ENCODE measurements around the gene TTC7B.

DNA sequence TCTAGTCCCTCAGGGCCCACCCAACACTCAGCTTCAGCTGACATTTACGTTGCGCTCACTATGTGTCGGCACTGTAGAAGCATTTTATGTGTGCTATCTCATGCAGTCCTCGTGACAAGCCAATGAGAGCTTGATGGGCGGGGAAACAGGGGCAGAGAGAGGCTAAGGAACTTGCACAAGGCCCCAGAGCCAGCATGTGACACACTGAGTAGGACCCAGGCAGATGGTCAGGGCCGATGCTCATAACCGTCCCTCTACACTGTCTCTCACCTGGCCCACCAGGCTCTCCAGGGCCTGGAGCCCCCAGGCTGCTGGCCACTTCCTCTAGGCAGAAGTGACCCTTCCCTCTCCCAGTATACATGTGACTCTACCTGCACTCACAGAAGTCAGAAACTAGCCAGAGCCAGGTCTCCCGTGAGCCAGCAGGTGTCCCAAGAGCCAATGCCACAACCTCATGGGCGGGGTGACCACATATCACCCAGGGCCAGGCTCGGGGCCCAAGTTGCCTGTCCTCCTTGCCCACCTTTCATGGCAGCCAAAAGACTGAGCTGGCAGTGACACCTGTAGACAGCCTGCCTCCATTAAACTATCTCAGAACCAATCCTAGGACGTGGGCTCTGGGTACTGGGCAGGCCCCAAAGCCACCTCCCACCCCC, 38.3 kb downstream of the TTC7B start:
- no peak for TF ChIP-seq TAF1 (IDR thresholded peaks at IDR 0.05; ENCODE audit: low read depth)
- TF ChIP-seq, protein P1, sequence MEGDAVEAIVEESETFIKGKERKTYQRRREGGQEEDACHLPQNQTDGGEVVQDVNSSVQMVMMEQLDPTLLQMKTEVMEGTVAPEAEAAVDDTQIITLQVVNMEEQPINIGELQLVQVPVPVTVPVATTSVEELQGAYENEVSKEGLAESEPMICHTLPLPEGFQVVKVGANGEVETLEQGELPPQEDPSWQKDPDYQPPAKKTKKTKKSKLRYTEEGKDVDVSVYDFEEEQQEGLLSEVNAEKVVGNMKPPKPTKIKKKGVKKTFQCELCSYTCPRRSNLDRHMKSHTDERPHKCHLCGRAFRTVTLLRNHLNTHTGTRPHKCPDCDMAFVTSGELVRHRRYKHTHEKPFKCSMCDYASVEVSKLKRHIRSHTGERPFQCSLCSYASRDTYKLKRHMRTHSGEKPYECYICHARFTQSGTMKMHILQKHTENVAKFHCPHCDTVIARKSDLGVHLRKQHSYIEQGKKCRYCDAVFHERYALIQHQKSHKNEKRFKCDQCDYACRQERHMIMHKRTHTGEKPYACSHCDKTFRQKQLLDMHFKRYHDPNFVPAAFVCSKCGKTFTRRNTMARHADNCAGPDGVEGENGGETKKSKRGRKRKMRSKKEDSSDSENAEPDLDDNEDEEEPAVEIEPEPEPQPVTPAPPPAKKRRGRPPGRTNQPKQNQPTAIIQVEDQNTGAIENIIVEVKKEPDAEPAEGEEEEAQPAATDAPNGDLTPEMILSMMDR (IDR thresholded peaks at IDR 0.05; ENCODE audit: poor library complexity, severe bottlenecking) = no peak
- no peak for TF ChIP-seq SMC3 (conservative IDR thresholded peaks at IDR 0.05; ENCODE audit: poor library complexity)
- TF ChIP-seq EZH2 (IDR thresholded peaks at IDR 0.05; ENCODE audit: borderline replicate concordance, insufficient read depth, low read length, poor library complexity, severe bottlenecking) = no peak
- TF ChIP-seq, protein P2, sequence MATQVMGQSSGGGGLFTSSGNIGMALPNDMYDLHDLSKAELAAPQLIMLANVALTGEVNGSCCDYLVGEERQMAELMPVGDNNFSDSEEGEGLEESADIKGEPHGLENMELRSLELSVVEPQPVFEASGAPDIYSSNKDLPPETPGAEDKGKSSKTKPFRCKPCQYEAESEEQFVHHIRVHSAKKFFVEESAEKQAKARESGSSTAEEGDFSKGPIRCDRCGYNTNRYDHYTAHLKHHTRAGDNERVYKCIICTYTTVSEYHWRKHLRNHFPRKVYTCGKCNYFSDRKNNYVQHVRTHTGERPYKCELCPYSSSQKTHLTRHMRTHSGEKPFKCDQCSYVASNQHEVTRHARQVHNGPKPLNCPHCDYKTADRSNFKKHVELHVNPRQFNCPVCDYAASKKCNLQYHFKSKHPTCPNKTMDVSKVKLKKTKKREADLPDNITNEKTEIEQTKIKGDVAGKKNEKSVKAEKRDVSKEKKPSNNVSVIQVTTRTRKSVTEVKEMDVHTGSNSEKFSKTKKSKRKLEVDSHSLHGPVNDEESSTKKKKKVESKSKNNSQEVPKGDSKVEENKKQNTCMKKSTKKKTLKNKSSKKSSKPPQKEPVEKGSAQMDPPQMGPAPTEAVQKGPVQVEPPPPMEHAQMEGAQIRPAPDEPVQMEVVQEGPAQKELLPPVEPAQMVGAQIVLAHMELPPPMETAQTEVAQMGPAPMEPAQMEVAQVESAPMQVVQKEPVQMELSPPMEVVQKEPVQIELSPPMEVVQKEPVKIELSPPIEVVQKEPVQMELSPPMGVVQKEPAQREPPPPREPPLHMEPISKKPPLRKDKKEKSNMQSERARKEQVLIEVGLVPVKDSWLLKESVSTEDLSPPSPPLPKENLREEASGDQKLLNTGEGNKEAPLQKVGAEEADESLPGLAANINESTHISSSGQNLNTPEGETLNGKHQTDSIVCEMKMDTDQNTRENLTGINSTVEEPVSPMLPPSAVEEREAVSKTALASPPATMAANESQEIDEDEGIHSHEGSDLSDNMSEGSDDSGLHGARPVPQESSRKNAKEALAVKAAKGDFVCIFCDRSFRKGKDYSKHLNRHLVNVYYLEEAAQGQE (IDR thresholded peaks at IDR 0.05; ENCODE audit: borderline replicate concordance) = no peak
- TF ChIP-seq EP300 (conservative IDR thresholded peaks at IDR 0.05; ENCODE audit: poor library complexity, severe bottlenecking) = no peak
